NCI-H2196 (cell line): ENCODE data around the gene ORM2.

Source experiments
- DNase-seq: peaks from one replicate; lab custom pipeline; 2025; ENCODE audit not compliant: unreplicated experiment; lab: John Stamatoyannopoulos, UW

Gene ORM2

DNA sequence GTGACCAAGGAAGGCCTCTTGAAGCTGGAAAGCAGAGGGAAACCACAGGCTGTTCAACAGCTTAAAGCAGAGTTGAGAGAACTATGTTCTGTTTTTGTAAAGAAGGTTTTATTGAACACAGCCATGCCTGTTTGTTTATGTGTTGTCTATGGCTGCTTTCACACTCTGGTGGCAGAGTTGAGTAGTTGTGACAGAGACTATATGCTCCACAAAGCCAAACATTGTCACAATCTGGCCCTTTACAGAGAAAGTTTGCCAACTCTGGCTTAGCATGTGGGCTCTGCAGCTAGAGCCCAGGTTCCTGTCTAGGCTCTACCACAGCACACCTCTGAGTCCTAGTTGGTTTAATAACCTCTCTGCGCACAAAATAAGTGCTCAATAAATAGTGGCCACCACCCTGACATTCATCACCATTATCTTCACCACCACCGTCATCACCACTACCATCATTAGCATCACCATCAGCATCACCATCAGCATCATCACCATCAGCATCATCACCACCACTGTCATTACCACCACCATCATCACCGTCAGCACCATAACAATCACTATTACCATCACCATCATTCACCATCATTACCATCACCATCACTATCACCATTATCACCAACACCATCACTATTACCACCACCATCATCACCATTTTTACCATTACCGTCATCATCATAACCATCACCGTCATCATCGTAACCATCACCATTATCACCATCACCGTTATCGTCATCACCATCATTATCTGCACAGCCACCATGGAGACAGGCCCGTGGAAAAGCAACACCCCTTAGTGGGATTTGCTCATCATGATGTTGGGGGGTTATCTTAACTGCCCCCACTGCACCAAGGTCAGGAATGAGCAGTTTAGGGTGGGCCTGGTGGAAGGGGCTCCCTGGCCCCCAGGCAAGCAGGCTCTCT, 39.8 kb downstream of the ORM2 start:
- no peak for DNase-seq

DNA sequence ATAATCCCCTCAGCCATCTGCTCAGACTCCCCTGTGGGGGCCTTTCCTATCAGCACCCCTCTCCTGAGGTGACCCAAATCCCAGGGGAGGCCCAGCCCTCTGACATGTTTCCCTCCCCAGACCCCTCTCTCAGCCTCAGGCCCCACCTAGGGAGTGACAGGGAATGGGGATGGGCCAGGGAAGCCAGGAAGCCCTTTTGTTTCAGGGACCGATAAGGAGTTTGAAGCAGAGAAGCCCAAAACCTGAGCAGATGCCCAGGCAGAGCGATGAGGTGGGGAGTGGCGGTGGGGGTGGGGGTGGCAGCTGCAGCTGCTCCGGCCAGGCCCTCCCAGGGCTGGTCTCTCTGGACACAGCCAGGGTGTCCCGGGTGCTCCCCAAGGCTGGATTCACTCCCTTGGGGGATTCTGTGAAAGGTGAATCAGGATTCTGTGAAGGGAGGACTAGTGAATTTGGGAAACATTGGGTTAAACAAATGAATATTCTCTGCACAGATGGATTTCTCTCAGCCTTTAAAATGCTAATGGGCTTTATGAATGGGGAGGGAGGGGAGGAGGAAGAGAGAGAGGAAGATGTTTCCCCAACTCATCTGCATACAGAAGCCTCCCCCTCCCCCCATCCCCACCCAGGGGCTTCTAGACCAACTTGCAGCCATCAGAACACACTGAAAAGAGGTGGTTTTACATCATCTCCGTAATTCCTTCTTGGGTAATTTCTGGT, 40.7 kb downstream of the ORM2 start:
- DNase-seq = no peak

DNA sequence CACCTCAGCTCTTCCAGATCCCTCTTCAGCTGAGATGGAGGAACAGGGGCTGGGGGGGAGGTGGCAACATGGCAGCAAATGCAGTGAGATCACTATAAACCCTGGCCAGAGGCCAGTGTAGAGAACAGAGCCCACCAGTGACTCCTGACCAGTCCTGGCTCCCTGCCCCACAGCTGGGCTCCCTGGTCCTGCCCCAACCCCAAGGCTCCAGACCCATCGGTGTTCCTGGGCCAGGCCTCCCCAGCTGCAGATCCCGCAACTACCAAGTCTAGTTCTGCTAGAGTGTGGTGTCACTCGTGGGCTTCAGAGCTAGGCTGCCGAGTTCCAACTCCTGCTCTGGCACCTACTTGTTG, 41.3 kb downstream of the ORM2 start:
- no peak for DNase-seq

DNA sequence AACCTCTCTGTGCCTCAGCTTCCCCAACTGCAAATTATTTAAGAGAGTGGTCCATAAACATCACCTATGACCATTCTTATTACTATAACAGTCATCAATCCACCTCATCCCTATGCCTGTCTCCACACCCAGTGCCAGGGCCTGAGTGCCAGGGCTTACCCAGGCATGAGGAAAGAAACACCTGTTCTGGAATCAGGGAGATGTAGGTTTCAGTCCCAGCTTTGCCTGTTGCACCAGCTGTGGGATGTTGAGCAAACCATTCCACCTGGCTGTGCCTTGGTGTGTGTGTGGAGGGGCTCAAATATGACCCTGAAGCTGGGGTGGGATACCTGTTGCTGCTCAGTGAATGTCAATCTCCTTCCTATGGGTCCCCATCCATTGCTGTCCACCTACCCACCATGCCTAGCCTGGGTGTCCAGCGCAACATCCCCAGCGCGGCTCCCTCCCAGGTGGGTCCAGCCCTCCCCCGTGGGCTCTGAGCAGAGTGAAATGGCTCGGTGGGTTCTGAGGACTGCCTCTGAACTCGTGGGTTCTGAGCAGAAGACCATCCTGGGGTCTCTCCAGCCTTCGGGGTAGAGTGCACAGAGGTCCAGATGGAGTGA, 41.8 kb downstream of the ORM2 start:
- no peak for DNase-seq

DNA sequence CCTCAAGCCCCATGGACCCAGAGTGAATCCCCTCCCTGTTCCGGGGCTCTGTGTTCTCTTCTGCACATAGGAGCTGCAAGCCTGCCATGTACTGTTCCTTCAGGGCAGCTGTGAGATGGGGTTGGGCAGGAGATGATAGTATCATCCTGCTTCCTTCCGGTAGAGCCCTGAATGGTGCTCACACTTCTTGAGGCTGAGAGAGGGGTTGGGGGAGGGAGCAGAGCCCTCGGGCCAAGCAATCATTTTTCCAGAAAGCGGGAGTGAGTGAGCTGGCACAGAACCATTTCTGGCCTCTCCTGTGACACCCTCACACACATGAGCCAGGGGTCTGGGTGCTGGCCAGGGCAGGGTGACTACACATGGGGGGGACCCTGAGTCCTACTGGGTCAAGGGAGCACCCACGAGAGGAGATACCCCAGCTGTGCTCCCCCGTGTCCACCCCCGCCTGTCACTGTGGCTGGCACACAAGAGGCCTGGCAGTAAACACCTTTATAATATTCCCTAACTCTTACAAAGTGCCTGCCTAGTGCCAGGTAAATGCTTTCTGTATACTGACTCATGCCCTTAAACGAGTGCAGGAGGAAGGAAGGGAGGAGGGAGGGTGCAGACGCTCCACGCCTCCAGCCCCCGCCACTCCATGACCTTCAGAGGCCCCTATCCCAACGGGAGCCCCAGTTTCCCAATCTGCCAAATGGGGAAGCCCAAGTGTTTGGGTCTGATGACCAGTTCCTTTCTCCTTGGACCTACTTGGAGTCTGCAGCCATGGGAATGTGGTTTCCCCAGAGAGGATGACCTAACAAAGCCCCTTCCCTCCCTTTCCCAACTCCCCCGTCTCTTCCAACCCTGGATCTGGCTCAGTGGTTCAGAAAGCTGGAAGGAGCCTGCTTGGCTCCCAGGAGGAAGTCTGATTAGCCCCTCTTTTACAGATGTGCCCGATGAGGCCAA, 42.6 kb downstream of the ORM2 start:
- no peak for DNase-seq

DNA sequence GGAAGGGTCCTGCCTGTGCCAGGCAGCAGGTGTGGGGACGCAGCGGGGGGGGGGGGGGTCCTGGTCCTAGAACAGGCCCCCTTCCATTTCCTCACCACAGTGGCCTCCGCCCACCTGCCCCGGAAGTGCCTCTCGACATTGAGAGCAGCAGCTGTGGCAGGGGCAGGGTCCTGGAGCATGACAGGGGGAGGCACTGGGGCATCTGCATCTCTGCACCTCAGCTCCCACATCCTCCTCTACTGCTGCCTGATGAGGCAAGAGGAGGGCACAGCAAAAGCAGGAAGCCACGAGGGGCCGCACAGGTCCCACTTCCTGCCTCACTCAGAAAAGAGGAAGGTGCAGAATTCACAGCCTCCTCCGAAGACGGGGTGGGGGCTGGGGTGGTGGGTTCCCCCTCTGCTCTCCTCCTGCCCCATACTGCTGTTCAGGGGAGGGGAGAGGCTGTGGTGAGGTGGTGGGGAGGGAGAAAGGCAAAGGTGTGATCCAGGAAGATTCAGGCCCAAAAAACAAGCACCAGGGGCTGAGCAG, 43.3 kb downstream of the ORM2 start:
- no peak for DNase-seq

DNA sequence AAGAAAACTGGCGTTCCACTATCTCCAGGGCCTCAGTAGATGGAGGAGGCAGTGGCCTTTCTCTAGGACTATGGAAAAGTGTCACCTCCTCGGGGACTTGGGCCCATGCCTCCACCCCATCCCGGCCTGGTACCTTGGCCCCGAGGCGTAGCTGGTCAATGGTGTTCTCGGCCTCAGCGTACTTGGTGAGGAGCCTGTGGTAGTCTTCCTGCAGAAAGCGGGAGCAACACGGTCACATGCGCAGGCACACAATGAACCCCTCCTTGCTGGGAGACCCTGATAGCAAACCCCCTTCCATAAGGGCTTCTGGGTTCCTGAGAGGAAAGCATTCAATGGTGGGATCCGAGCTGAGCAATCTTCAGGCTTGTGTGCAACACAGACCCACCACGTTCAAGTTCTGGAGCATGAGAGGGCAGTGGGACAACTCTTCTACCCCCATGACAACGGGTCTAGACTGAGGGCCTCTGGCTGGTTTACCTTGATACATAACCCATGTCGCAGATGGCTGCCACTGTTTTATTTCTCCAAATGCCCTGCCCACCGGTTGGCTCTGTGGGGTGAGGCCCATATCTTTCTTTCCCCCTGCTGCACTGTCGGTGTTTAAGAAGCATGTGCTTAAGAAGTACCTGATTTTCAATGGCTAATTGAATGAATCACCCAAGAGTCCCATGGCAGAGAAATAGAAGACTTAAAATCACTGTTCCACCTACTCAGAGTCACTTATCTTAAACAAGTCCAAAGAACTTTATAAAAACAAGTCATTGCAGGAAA, 44.5 kb downstream of the ORM2 start:
- DNase-seq = no peak

DNA sequence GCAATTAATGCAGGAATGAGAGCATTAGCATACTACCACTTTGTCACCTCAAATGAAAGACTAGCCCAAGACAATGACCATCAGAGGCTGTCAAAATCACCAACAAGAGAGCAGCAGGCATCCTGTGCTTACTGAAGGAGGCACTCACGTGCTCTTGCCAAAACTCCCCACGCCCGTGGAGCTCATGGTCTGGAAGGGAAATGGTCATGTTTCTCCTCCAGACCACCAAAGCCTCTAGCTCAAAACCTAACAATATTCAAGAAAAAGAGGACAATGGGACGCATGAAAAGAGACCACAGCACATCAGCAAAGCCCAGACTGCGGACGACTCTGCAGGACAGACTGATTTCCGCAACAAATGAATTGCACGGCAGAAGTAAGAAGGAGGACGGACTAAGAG, 45.3 kb downstream of the ORM2 start:
- no peak for DNase-seq

DNA sequence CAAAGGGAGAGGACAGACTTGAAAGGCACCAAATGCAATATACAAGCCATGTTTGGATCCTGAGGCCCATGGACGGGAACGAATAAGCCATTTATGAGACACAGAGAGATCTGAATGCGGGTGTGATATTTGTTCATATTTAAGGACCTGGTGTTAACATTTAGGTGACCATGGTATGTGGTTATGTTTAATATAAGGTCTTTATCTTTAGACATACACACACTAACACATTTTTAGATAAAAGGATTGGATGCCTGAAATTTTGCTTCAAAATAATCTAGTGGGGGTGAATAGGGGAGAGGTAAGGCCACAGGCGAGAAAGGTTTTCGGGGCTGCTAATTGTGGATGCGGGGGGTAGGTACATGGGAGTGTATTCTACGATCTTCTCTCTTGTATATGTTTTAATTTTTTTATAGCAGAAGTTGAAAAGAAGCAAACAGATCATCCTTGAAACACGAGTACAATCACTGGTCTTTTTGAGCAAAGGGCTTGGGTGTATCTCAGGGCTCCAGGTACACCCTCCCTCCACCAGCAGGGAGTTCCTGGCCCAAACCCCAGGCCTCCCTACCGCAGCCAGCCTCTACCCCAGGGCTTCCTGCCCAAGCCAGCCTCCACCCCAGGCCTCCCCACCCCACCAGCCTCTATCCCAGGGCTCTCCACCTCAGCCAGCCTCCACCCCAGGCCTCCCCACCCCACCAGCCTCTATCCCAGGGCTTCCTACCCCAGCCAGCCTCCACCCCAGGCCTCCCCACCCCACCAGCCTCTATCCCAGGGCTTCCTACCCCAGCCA, 45.9 kb downstream of the ORM2 start:
- no peak for DNase-seq

DNA sequence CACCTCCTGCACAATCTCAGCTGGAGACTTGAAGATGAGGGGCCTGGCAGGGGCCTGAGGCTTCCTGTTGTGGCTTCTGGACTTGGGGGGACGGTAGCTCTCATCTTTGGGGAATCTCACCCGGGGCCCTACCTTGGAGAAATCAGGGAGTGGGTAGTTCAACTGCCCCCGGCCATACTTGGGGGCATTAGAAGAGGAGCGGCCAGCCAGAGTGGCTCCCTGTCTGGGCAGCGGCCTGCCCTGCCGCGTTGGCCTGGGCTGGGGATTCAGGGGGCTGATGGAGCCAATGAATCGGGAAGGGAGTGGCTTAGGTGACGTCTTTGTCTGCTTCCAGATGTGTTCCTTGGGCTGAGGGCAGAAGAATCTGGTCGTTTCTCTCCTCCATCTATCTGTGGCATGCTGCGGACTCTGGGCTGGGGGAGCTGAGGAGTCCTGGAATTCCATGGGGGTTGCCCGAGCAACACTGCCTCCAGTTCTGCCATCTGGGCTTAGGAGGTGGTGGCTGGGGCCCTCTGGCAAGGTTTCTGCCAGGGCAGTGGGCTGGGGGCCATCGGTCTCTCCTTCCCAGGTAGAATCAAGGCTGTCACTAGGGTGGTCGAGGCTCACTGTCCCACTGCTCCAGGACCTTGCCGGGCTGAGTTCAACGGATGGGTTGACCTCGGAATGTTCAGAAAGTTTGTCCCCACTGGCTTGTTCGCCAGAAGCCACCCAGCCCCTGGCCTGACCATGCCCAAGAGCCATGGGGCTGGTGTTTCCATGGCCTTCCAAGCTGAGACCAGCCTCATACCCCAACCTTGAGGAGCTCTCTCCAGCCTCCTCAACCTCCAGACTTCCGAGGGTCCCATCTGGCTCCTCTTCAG, 47.1 kb downstream of the ORM2 start:
- no peak for DNase-seq

DNA sequence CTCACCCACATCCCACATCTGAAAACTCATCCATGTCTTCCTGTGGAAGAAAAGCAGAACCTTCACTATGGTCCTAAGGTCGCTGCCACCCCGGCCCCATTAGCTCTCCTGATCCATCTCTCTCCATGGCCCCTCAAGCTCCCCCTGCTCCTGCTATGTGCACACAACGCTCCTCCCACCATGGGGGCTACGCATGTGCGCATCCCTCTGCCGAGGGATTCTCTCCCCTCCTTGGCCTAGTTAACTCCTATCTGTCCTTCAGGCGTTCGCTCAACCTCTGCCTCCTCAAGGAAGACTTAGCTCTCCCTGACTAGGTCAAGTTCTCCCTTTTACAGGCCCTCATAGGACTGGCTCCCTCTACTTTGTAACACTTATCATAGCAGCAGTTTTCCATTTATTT, 48.3 kb downstream of the ORM2 start:
- no peak for DNase-seq

DNA sequence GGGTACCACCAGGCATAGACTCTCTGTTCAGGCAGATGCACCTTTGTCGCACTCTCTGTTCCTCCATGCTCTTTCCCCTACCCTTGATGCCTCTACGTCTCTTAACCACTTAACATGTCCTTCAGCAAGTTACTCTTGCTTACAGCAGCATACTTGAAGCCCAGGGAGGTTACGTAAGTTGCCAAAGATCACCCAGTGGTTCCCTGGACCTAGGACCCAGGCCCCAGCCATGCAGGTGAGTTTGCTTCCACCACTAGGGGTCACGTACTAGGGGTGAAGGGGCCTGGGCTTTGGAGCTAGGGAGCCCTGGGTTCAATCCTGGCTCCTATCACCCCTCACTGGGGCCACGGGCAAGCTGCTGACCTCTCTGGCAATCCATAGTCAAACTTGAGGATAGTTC, 49.2 kb downstream of the ORM2 start:
- no peak for DNase-seq
